Glomerular visceral epithelial cell (primary cell): Measurements from ENCODE around the gene CTNNBIP1.

Experiments
- DNase-seq: peaks from one replicate; pipeline ENCODE4 v3.0.0-alpha.2; 2016; ENCODE audit errors: extremely low spot score

The CTNNBIP1 gene

GRCh38 chr1:9877962-9878361 is 32.1 kb downstream of the CTNNBIP1 start:
- DNase-seq = no peak

GRCh38 chr1:9875636-9876000 is 34.5 kb downstream of the CTNNBIP1 start:
- no peak for DNase-seq

GRCh38 chr1:9874959-9875635 is 35.0 kb downstream of the CTNNBIP1 start:
- peak; percentile 78 for DNase-seq

GRCh38 chr1:9874412-9874811 is 35.7 kb downstream of the CTNNBIP1 start:
- no peak for DNase-seq

- no peak for DNase-seq
These were observed 36.1 kb downstream of the CTNNBIP1 start for GRCh38 chr1:9873992-9874391.

- no peak for DNase-seq
These were observed 36.7 kb downstream of the CTNNBIP1 start for GRCh38 chr1:9873385-9873784.

- DNase-seq = no peak
These were observed 37.5 kb downstream of the CTNNBIP1 start for GRCh38 chr1:9872430-9873165.

GRCh38 chr1:9871707-9872425 is 38.2 kb downstream of the CTNNBIP1 start:
- DNase-seq = no peak

GRCh38 chr1:9871021-9871420 is 39.0 kb downstream of the CTNNBIP1 start:
- no peak for DNase-seq

GRCh38 chr1:9870572-9870971 is 39.5 kb downstream of the CTNNBIP1 start:
- no peak for DNase-seq

- no peak for DNase-seq
These were observed 40.2 kb downstream of the CTNNBIP1 start for GRCh38 chr1:9869831-9870251.

- DNase-seq = no peak
These were observed 41.9 kb downstream of the CTNNBIP1 start for GRCh38 chr1:9868244-9868590.

GRCh38 chr1:9867408-9868243 is 42.4 kb downstream of the CTNNBIP1 start:
- peak; percentile 76 for DNase-seq

- no peak for DNase-seq
These were observed 43.2 kb downstream of the CTNNBIP1 start for GRCh38 chr1:9866836-9867235.

GRCh38 chr1:9865724-9866123 is 44.3 kb downstream of the CTNNBIP1 start:
- no peak for DNase-seq

- DNase-seq = no peak
These were observed 46.7 kb downstream of the CTNNBIP1 start for GRCh38 chr1:9863371-9863770.

- DNase-seq = no peak
These were observed 48.7 kb downstream of the CTNNBIP1 start for GRCh38 chr1:9861360-9861759.

GRCh38 chr1:9860887-9861286 is 49.2 kb downstream of the CTNNBIP1 start:
- DNase-seq = peak; percentile 24

GRCh38 chr1:9859281-9860014 is 50.6 kb downstream of the CTNNBIP1 start:
- no peak for DNase-seq

- DNase-seq = no peak
These were observed 51.6 kb downstream of the CTNNBIP1 start for GRCh38 chr1:9858293-9859035.

- no peak for DNase-seq
These were observed 54.9 kb downstream of the CTNNBIP1 start for GRCh38 chr1:9855186-9855585.
